HCT116 (cell line): ENCODE results near the gene TNNC1. TPM values are rescaled to one million over a fixed set of nuclear protein-coding genes. Genes with fewer than 3 reads are reported as not detected.

Experiments
- ATAC-seq: fragments of 200-7000 bp; cut with Tn5 transposase; 2 replicates; pipeline ENCODE4 v1.9.1; 2020; ENCODE audit warnings: mild to moderate bottlenecking, moderate library complexity
- BruUV-seq: library from RNA; stranded (reverse); fragments of 400-500 nt; replicated peaks from 2 replicates; lab custom pipeline; 2021; lab: Mats Ljungman, UMichigan
- CTCF ChIA-PET: fragments of 300-600 bp; sonication (Branson Sonifier 250); formaldehyde crosslinking; loops from one replicate; lab custom pipeline; 2021; ENCODE audit warnings: antibody characterized with exemption; lab: Charles Lee
- POLR2A ChIA-PET: fragments of 300-600, 350-600 bp; sonication (Branson Sonifier 250); formaldehyde crosslinking; loops from one replicate; lab custom pipeline; 2021; ENCODE audit warnings: antibody characterized with exemption; lab: Charles Lee
- RAD21 ChIA-PET, 2 experiments: fragments of 300-600 bp; sonication (Branson Sonifier 250); formaldehyde crosslinking; loops; one replicate each; lab custom pipeline; 2023; ENCODE audit warnings: low total read pairs in 2 of 2; ENCODE audit not compliant: uncharacterized antibody in 2 of 2, unreplicated experiment in 2 of 2, low non-redundant PET in 1 of 2; lab: Charles Lee
- DNase-seq: peaks from one replicate; pipeline ENCODE4 v3.0.0-alpha.2; 2010; ENCODE audit warnings: low read depth, low spot score
- H2AFZ ChIP-seq: fragments of 200-600 bp; shearing (Covaris generic), sonication (generic); 2 replicates; pipeline ENCODE4 v1.6.1; 2017; ENCODE audit warnings: low read depth, mixed run types, mixed read lengths, antibody characterized with exemption, low read length; ENCODE audit not compliant: poor library complexity, severe bottlenecking
- H3K27ac ChIP-seq: 2 replicates; pipeline ENCODE4 v1.5.1; 2012; ENCODE audit warnings: low read depth, low read length
- H3K27me3 ChIP-seq: fragments of 200-600 bp; sonication (generic); 2 replicates; pipeline ENCODE4 v1.6.1; 2016; ENCODE audit warnings: mixed run types, low read length, mixed read lengths; ENCODE audit not compliant: insufficient read depth
- H3K36me3 ChIP-seq, 2 experiments: fragments of 200-500 bp in 1 of 2; fragments of 200-600 bp in 1 of 2; sonication (Bioruptor generic) in 1 of 2; sonication (generic) in 1 of 2; 2 replicates each; pipeline versions ENCODE4 v1.5.1 to v1.6.1; 2014 to 2016; ENCODE audit warnings: low read length in 2 of 2, inconsistent platforms in 1 of 2, mixed read lengths in 1 of 2, mixed run types in 1 of 2; ENCODE audit not compliant: insufficient read depth in 2 of 2, control insufficient read depth in 1 of 2
- H3K4me1 ChIP-seq, 2 experiments: fragments of 200-600 bp in 1 of 2; sonication (generic) in 1 of 2; 2 replicates each; pipeline versions ENCODE4 v1.5.1 to v1.6.1; 2012 to 2017; ENCODE audit warnings: low read length in 2 of 2, inconsistent platforms in 1 of 2, mild to moderate bottlenecking in 1 of 2, mixed read lengths in 1 of 2, mixed run types in 1 of 2, moderate library complexity in 1 of 2; ENCODE audit not compliant: insufficient read depth in 2 of 2, control insufficient read depth in 1 of 2
- H3K4me2 ChIP-seq: fragments of 200-600 bp; sonication (generic); 2 replicates; pipeline ENCODE4 v1.6.1; 2017; ENCODE audit warnings: mixed run types, low read length, mixed read lengths
- H3K4me3 ChIP-seq, 2 experiments: fragments of 200-600 bp in 1 of 2; sonication (generic) in 1 of 2; replicated peaks in 1 of 2; 2 replicates each; pipeline ENCODE4 v1.5.1; 2011 to 2016; ENCODE audit warnings: low read length in 2 of 2, control low read depth in 1 of 2, low read depth in 1 of 2, mild to moderate bottlenecking in 1 of 2, mixed read lengths in 1 of 2, mixed run types in 1 of 2
- H3K79me2 ChIP-seq: fragments of 200-600 bp; sonication (generic); 2 replicates; pipeline ENCODE4 v1.6.1; 2017; ENCODE audit warnings: mild to moderate bottlenecking, mixed run types, low read length, moderate library complexity, mixed read lengths; ENCODE audit not compliant: insufficient read depth
- H3K9ac ChIP-seq: fragments of 200-600 bp; sonication (generic); 2 replicates; pipeline ENCODE4 v1.6.1; 2016; ENCODE audit warnings: low read length, mixed read lengths
- H3K9me2 ChIP-seq: fragments of 200-600 bp; sonication (generic), shearing (Covaris generic); 2 replicates; pipeline ENCODE4 v1.6.1; 2017; ENCODE audit warnings: mixed run types, mild to moderate bottlenecking, moderate library complexity; ENCODE audit not compliant: insufficient read depth
- H3K9me3 ChIP-seq, 2 experiments: fragments of 200-500 bp in 1 of 2; fragments of 200-600 bp in 1 of 2; sonication (Bioruptor generic) in 1 of 2; sonication (generic) in 1 of 2; 2 replicates each; pipeline ENCODE4 v1.6.1; 2014 to 2017; ENCODE audit warnings: low read length in 2 of 2, mixed read lengths in 2 of 2, inconsistent platforms in 1 of 2, low read depth in 1 of 2, mild to moderate bottlenecking in 1 of 2, mixed run types in 1 of 2, moderate library complexity in 1 of 2; ENCODE audit not compliant: control insufficient read depth in 1 of 2, insufficient read depth in 1 of 2
- H4K20me1 ChIP-seq: fragments of 200-600 bp; sonication (generic), shearing (Covaris generic); 2 replicates; pipeline ENCODE4 v1.6.1; 2017; ENCODE audit warnings: mixed run types, mild to moderate bottlenecking, moderate library complexity; ENCODE audit not compliant: insufficient read depth
- CBX3 ChIP-seq: IDR thresholded peaks from 2 replicates; pipeline ENCODE4 v1.6.1; 2012; ENCODE audit warnings: low read depth
- CEBPB ChIP-seq: IDR thresholded peaks from 2 replicates; pipeline ENCODE4 v1.6.1; 2012; ENCODE audit warnings: low read depth
- EGR1 ChIP-seq: IDR thresholded peaks from 2 replicates; pipeline ENCODE4 v1.6.1; 2012; ENCODE audit warnings: low read depth
- EZH2 ChIP-seq: fragments of 200-600 bp; sonication (generic); IDR thresholded peaks from 2 replicates; pipeline ENCODE4 v1.6.1; 2017; ENCODE audit warnings: antibody characterized with exemption, mixed run types
- EZH2phosphoT487 ChIP-seq: fragments of 200-600 bp; IDR thresholded peaks from 2 replicates; pipeline ENCODE4 v1.6.1; 2018; ENCODE audit warnings: antibody characterized with exemption, borderline replicate concordance
- FOSL1 ChIP-seq: IDR thresholded peaks from 2 replicates; pipeline ENCODE4 v1.6.1; 2012; ENCODE audit warnings: low read depth
- JUND ChIP-seq: IDR thresholded peaks from 2 replicates; pipeline ENCODE4 v1.6.1; 2012
- POLR2A ChIP-seq: IDR thresholded peaks from 2 replicates; pipeline ENCODE4 v1.7.0; 2011; ENCODE audit warnings: borderline replicate concordance; ENCODE audit not compliant: insufficient read depth, insufficient read length; ENCODE audit errors: extremely low read depth
- POLR2AphosphoS5 ChIP-seq: IDR thresholded peaks from 2 replicates; pipeline ENCODE4 v1.6.1; 2011; ENCODE audit warnings: mild to moderate bottlenecking, low read depth, low read length, moderate library complexity
- RAD21 ChIP-seq: IDR thresholded peaks from 2 replicates; pipeline ENCODE4 v1.6.1; 2012; ENCODE audit warnings: low read depth, mild to moderate bottlenecking
- SIN3A ChIP-seq: IDR thresholded peaks from 2 replicates; pipeline ENCODE4 v1.6.1; 2012; ENCODE audit warnings: low read depth
- SP1 ChIP-seq: IDR thresholded peaks from 2 replicates; pipeline ENCODE4 v1.6.1; 2012; ENCODE audit warnings: low read depth
- TCF7L2 ChIP-seq: IDR thresholded peaks from 2 replicates; pipeline ENCODE4 v1.7.0; 2011; ENCODE audit warnings: borderline replicate concordance, inconsistent platforms; ENCODE audit not compliant: insufficient read depth, insufficient read length; ENCODE audit errors: extremely low read depth
- YY1 ChIP-seq: IDR thresholded peaks from 2 replicates; pipeline ENCODE4 v1.6.1; 2011; ENCODE audit warnings: low read length, low read depth, moderate library complexity, mild to moderate bottlenecking; ENCODE audit not compliant: insufficient replicate concordance; ENCODE audit errors: extremely low read depth
- intact Hi-C: fragments of 100-400 bp; cut with micrococcal nuclease; formaldehyde crosslinking; loops from 2 replicates; pipeline ENCODE4 v1.10.0; 2022
- total RNA-seq: library from RNA; stranded (reverse); gene quantifications from one replicate; pipeline ENCODE4 v1.2.1, GENCODE V29; 2021; ENCODE audit not compliant: unreplicated experiment
- TF ChIP-seq, protein P1 (sequence below): IDR thresholded peaks from 2 replicates; pipeline ENCODE4 v1.6.1; 2012
- TF ChIP-seq, protein P2 (sequence below), 3 experiments: fragments of 200-600 bp in 1 of 3; sonication (generic) in 1 of 3; IDR thresholded peaks in 2 of 3; conservative IDR thresholded peaks in 1 of 3; 2 replicates each; pipeline ENCODE4 v1.5.1; 2012 to 2017; ENCODE audit warnings: low read depth in 2 of 3, low read length in 2 of 3, antibody characterized with exemption in 1 of 3, borderline replicate concordance in 1 of 3, control low read depth in 1 of 3, mild to moderate bottlenecking in 1 of 3, mixed read lengths in 1 of 3, mixed run types in 1 of 3, moderate library complexity in 1 of 3; ENCODE audit not compliant: insufficient read depth in 1 of 3
- TF ChIP-seq, protein P3 (sequence below): IDR thresholded peaks from 2 replicates; pipeline ENCODE4 v1.6.1; 2011; ENCODE audit warnings: mild to moderate bottlenecking, low read length, moderate library complexity; ENCODE audit not compliant: insufficient replicate concordance; ENCODE audit errors: extremely low read depth
- TF ChIP-seq, protein P4 (sequence below): IDR thresholded peaks from 2 replicates; pipeline ENCODE4 v1.6.1; 2012; ENCODE audit warnings: low read depth

TNNC1 gene
- total RNA-seq, 1 experiment from 2014 or later = 2.2 TPM

DNA sequence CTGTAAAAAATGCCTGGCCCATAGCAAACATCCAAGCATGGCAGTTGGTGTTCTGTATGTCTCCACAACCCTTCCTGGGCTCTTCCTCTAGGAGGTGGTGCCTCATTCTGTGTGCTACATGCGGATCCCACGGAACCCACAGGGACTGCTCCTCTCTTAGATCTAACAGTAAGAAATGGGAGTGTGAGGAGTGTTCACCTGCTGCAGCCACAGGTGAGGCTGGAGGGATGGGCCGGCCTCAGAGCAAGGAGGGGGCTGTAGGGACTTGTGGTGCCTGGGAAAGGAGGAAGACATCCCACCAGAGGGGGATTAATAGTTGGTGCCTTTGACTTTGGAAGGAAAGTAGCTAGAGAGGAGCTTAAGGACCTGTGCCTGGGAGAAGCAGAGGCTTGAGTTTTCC is 31.2 kb downstream of the TNNC1 start (continued):
- TF ChIP-seq, protein P1, sequence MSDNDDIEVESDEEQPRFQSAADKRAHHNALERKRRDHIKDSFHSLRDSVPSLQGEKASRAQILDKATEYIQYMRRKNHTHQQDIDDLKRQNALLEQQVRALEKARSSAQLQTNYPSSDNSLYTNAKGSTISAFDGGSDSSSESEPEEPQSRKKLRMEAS = no peak
- TF ChIP-seq EZH2 (no peak), EGR1 (no peak)
- TF ChIP-seq, all 23 proteins: peak for 0

DNA sequence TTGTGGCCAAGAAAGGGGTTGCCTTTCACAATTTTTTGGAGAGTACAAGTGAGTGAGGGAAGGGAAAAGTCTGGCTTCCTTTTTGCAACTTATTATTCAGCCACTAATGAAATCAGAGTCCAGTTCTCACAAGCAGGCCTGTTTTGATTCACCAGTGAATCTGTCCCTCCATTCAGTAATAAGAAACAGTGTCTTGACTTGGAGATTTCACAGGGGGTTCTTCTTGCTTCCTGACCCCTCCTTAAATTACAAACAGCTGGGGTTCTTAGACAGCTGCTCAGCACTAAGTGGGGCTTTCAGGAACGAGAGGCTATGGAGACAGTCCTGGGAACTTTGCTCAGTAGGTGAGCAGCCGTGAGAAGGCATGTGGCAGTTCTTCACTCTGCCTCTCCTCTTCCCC is 33.5 kb downstream of the TNNC1 start:
- CTCF ChIA-PET = no interaction called here

More for the DNA sequence above, 33.5 kb downstream of the TNNC1 start:
- H3K9me2 ChIP-seq = no peaks in the 10 kb centered on the region
- DNase-seq (no peak), ATAC-seq (no peak)
- no peak overlapping the region for H3K9ac ChIP-seq
- no TSS peak for BruUV-seq
- H4K20me1 ChIP-seq = no peaks in the 10 kb centered on the region
- ChIA-PET POLR2A (no interaction called here), RAD21 (no interaction called here)
- no peaks in the 10 kb centered on the region for H3K9me3 ChIP-seq
- no peak overlapping the region for H3K27ac ChIP-seq
- no peak overlapping the region for H3K4me3 ChIP-seq
- H3K4me2 ChIP-seq = no peak overlapping the region
- no peaks in the 10 kb centered on the region for H3K79me2 ChIP-seq
- intact Hi-C loops = no loop called here
- H3K36me3 ChIP-seq = no peaks in the 10 kb centered on the region
- TF ChIP-seq TCF7L2 (no peak), RAD21 (no peak), POLR2AphosphoS5 (no peak), JUND (no peak), CBX3 (no peak), EZH2 (no peak), EZH2phosphoT487 (no peak), SIN3A (no peak), EGR1 (no peak), SP1 (no peak), FOSL1 (no peak), YY1 (no peak), CEBPB (no peak), POLR2A (no peak)
- TF ChIP-seq, protein P2, sequence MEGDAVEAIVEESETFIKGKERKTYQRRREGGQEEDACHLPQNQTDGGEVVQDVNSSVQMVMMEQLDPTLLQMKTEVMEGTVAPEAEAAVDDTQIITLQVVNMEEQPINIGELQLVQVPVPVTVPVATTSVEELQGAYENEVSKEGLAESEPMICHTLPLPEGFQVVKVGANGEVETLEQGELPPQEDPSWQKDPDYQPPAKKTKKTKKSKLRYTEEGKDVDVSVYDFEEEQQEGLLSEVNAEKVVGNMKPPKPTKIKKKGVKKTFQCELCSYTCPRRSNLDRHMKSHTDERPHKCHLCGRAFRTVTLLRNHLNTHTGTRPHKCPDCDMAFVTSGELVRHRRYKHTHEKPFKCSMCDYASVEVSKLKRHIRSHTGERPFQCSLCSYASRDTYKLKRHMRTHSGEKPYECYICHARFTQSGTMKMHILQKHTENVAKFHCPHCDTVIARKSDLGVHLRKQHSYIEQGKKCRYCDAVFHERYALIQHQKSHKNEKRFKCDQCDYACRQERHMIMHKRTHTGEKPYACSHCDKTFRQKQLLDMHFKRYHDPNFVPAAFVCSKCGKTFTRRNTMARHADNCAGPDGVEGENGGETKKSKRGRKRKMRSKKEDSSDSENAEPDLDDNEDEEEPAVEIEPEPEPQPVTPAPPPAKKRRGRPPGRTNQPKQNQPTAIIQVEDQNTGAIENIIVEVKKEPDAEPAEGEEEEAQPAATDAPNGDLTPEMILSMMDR (IDR thresholded peaks at IDR 0.05 in 2 of 3, conservative IDR thresholded peaks at IDR 0.05 in 1 of 3; ENCODE audit: borderline replicate concordance in 1 of 3, insufficient read depth in 1 of 3, low read depth in 2 of 3, low read length in 2 of 3) = no peak
- TF ChIP-seq, protein P1 = no peak
- TF ChIP-seq, protein P3, sequence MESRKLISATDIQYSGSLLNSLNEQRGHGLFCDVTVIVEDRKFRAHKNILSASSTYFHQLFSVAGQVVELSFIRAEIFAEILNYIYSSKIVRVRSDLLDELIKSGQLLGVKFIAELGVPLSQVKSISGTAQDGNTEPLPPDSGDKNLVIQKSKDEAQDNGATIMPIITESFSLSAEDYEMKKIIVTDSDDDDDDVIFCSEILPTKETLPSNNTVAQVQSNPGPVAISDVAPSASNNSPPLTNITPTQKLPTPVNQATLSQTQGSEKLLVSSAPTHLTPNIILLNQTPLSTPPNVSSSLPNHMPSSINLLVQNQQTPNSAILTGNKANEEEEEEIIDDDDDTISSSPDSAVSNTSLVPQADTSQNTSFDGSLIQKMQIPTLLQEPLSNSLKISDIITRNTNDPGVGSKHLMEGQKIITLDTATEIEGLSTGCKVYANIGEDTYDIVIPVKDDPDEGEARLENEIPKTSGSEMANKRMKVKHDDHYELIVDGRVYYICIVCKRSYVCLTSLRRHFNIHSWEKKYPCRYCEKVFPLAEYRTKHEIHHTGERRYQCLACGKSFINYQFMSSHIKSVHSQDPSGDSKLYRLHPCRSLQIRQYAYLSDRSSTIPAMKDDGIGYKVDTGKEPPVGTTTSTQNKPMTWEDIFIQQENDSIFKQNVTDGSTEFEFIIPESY = no peak
- TF ChIP-seq, protein P4, sequence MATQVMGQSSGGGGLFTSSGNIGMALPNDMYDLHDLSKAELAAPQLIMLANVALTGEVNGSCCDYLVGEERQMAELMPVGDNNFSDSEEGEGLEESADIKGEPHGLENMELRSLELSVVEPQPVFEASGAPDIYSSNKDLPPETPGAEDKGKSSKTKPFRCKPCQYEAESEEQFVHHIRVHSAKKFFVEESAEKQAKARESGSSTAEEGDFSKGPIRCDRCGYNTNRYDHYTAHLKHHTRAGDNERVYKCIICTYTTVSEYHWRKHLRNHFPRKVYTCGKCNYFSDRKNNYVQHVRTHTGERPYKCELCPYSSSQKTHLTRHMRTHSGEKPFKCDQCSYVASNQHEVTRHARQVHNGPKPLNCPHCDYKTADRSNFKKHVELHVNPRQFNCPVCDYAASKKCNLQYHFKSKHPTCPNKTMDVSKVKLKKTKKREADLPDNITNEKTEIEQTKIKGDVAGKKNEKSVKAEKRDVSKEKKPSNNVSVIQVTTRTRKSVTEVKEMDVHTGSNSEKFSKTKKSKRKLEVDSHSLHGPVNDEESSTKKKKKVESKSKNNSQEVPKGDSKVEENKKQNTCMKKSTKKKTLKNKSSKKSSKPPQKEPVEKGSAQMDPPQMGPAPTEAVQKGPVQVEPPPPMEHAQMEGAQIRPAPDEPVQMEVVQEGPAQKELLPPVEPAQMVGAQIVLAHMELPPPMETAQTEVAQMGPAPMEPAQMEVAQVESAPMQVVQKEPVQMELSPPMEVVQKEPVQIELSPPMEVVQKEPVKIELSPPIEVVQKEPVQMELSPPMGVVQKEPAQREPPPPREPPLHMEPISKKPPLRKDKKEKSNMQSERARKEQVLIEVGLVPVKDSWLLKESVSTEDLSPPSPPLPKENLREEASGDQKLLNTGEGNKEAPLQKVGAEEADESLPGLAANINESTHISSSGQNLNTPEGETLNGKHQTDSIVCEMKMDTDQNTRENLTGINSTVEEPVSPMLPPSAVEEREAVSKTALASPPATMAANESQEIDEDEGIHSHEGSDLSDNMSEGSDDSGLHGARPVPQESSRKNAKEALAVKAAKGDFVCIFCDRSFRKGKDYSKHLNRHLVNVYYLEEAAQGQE = no peak
- H3K4me1 ChIP-seq = no peaks in the 10 kb centered on the region
- no peak overlapping the region for H2AFZ ChIP-seq
- H3K27me3 ChIP-seq = no peaks in the 10 kb centered on the region
